SU-DHL-6 (cell line): Measurements from ENCODE around the gene UPF2.

Experiments used
- H2AFZ ChIP-seq: fragments of 200-600 bp; sonication (generic); 2 replicates; pipeline ENCODE4 v1.6.1; 2014; ENCODE audit warnings: low read depth, mild to moderate bottlenecking, moderate library complexity, mixed read lengths, antibody characterized with exemption, low read length; ENCODE audit not compliant: severe bottlenecking
- H3F3A ChIP-seq: fragments of 200-600 bp; shearing (Covaris generic); 2 replicates; pipeline ENCODE4 v1.6.0; 2016; ENCODE audit warnings: antibody characterized with exemption, mild to moderate bottlenecking; ENCODE audit not compliant: insufficient read depth
- H3K27ac ChIP-seq: fragments of 200-600 bp; sonication (generic); 2 replicates; pipeline ENCODE4 v1.5.1; 2016; ENCODE audit warnings: low read depth, mild to moderate bottlenecking, low read length, moderate library complexity, mixed read lengths
- H3K27me3 ChIP-seq: fragments of 200-600 bp; sonication (generic), shearing (Covaris generic); 2 replicates; pipeline ENCODE4 v1.6.0; 2014; ENCODE audit warnings: mild to moderate bottlenecking, low read length
- H3K36me3 ChIP-seq: fragments of 200-600 bp; sonication (generic); 2 replicates; pipeline ENCODE4 v1.6.1; 2014; ENCODE audit warnings: mild to moderate bottlenecking, low read length, mixed read lengths
- H3K4me2 ChIP-seq: fragments of 300-600, 200-600 bp; shearing (Covaris generic), sonication (generic); 2 replicates; pipeline ENCODE4 v1.6.0; 2014; ENCODE audit warnings: low read length, low read depth, mild to moderate bottlenecking; ENCODE audit not compliant: poor library complexity, severe bottlenecking
- H3K4me3 ChIP-seq: fragments of 200-600 bp; sonication (generic); 2 replicates; pipeline ENCODE4 v1.5.1; 2014; ENCODE audit warnings: antibody characterized with exemption, low read length, mild to moderate bottlenecking, mixed read lengths; ENCODE audit not compliant: insufficient read depth, poor library complexity, severe bottlenecking
- H3K79me2 ChIP-seq: fragments of 200-600 bp; sonication (generic); 2 replicates; pipeline ENCODE4 v1.6.1; 2014; ENCODE audit warnings: mild to moderate bottlenecking, low read length, moderate library complexity; ENCODE audit not compliant: insufficient read depth
- H3K9ac ChIP-seq: fragments of 200-600 bp; sonication (generic); 2 replicates; pipeline ENCODE4 v1.7.0; 2014; ENCODE audit warnings: mild to moderate bottlenecking, low read length
- H3K9me2 ChIP-seq: fragments of 200-600 bp; sonication (generic); replicated peaks from 2 replicates; pipeline ENCODE4 v1.6.1; 2014; ENCODE audit warnings: low read length; ENCODE audit not compliant: insufficient read depth
- H3K9me3 ChIP-seq: fragments of 200-600 bp; sonication (generic); 2 replicates; pipeline ENCODE4 v1.6.1; 2014; ENCODE audit warnings: low read length, mixed read lengths; ENCODE audit not compliant: insufficient read depth
- H4K20me1 ChIP-seq: fragments of 200-600 bp; sonication (generic); 2 replicates; pipeline ENCODE4 v1.6.1; 2014; ENCODE audit warnings: low read depth, mild to moderate bottlenecking, antibody characterized with exemption, low read length, moderate library complexity, mixed read lengths
- EZH2phosphoT487 ChIP-seq: fragments of 200-600 bp; sonication (generic), shearing (Covaris generic); conservative IDR thresholded peaks from 2 replicates; pipeline ENCODE4 v1.6.1; 2018; ENCODE audit warnings: mild to moderate bottlenecking, antibody characterized with exemption, low read length, moderate library complexity, mixed read lengths
- TF ChIP-seq, protein P1 (sequence below): fragments of 200-600 bp; sonication (generic); IDR thresholded peaks from one replicate; pipeline ENCODE4 v1.5.1; 2017; ENCODE audit warnings: antibody characterized with exemption, mild to moderate bottlenecking, low read length, moderate library complexity; ENCODE audit not compliant: insufficient read depth, poor library complexity, severe bottlenecking

The UPF2 gene

DNA sequence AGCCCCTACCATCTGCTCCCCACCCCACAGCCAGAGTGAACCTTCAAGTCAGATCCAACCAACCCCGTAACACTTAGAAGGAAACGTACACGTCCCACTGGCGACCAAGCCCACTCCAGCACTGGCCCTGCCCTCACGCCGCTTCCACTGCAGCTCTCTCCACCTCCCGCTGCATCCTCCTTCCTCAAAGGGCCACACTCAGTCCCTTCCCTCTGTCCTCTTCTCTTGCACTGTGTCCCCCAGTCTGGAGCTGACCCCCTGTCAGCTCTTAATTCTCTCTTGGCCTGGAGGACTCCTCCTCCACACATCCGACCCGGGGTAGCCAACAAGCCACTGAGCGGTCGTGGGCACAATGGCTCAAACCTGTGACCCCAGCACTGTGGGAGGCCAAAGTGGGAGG is 133.6 kb downstream of the UPF2 start:
- Histone ChIP-seq H3K36me3 (no peaks in the 10 kb centered on the region), H3F3A (no peaks in the 10 kb centered on the region), H3K4me3 (no peak overlapping the region), H2AFZ (no peak overlapping the region), H3K9ac (no peak overlapping the region), H3K27ac (no peak overlapping the region), H3K9me3 (no peaks in the 10 kb centered on the region), H3K9me2 (no peaks in the 10 kb centered on the region), H4K20me1 (no peaks in the 10 kb centered on the region), H3K27me3 (no peaks in the 10 kb centered on the region), H3K4me2 (no peak overlapping the region), H3K79me2 (no peaks in the 10 kb centered on the region)
- no peak for TF ChIP-seq EZH2phosphoT487
- TF ChIP-seq, protein P1, sequence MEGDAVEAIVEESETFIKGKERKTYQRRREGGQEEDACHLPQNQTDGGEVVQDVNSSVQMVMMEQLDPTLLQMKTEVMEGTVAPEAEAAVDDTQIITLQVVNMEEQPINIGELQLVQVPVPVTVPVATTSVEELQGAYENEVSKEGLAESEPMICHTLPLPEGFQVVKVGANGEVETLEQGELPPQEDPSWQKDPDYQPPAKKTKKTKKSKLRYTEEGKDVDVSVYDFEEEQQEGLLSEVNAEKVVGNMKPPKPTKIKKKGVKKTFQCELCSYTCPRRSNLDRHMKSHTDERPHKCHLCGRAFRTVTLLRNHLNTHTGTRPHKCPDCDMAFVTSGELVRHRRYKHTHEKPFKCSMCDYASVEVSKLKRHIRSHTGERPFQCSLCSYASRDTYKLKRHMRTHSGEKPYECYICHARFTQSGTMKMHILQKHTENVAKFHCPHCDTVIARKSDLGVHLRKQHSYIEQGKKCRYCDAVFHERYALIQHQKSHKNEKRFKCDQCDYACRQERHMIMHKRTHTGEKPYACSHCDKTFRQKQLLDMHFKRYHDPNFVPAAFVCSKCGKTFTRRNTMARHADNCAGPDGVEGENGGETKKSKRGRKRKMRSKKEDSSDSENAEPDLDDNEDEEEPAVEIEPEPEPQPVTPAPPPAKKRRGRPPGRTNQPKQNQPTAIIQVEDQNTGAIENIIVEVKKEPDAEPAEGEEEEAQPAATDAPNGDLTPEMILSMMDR, result no peak

DNA sequence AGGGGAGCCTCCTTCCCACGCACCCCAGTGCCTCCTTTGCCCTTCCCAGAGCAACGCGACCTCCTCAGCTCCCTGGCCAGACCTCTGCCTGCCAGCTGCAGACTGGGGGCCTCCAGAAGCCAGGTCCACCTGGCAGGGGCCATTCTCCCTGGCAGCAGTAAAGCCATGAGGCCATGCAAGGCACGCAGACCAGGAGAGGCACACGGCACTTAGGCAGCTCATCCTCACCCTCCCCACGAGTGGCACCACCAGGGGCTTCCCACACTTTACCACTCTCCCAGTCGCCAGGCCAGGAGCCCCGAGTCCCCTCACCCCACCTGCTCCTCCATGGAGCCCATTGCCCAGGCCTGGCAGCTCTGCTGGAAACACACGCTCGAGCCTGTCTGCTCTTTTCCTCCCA is 134.1 kb downstream of the UPF2 start:
- Histone ChIP-seq H4K20me1 (no peaks in the 10 kb centered on the region), H3K4me2 (no peak overlapping the region), H3K36me3 (no peaks in the 10 kb centered on the region), H3K27me3 (no peaks in the 10 kb centered on the region), H3K79me2 (no peaks in the 10 kb centered on the region), H2AFZ (no peak overlapping the region), H3F3A (no peaks in the 10 kb centered on the region), H3K9me3 (no peaks in the 10 kb centered on the region), H3K9ac (no peak overlapping the region), H3K4me3 (no peak overlapping the region), H3K27ac (no peak overlapping the region), H3K9me2 (no peaks in the 10 kb centered on the region)
- no peak for TF ChIP-seq EZH2phosphoT487
- TF ChIP-seq, protein P1, result no peak

DNA sequence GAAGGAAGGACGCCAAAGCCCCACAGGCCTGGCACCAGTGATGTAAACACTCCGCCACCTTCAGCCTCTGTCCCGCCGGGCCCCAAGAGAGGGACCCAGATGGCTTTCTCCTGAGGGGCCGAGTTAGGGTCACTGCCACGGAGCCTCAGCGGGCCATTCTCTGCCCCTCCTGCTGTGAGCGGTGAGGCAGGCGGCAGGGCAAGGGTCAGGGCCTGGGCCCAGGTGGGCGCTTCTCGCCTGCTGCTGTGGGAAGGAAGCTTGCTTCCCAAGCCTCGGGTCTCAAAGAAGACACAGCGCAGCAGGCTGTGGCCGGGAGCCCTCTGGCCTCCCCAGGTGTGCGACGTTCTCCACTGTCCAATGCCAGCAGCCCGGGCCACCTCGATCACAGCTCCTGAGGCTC is 134.7 kb downstream of the UPF2 start:
- no peaks in the 10 kb centered on the region for H3F3A ChIP-seq
- no peaks in the 10 kb centered on the region for H3K9me3 ChIP-seq
- no peak overlapping the region for H3K27ac ChIP-seq
- no peaks in the 10 kb centered on the region for H3K9me2 ChIP-seq
- TF ChIP-seq EZH2phosphoT487, result no peak
- TF ChIP-seq, protein P1, result no peak
- H3K4me3 ChIP-seq, result no peak overlapping the region
- no peak overlapping the region for H3K4me2 ChIP-seq
- H2AFZ ChIP-seq, result no peak overlapping the region
- H3K9ac ChIP-seq, result no peak overlapping the region
- no peaks in the 10 kb centered on the region for H3K79me2 ChIP-seq
- no peaks in the 10 kb centered on the region for H4K20me1 ChIP-seq
- no peaks in the 10 kb centered on the region for H3K27me3 ChIP-seq
- no peaks in the 10 kb centered on the region for H3K36me3 ChIP-seq
